Adrenal gland (tissue), 12 donors: ENCODE measurements around the gene ANKRD24. TPM values are rescaled to one million over a fixed set of nuclear protein-coding genes. Genes with fewer than 3 reads are reported as not detected.
"Not testable (repeated sequence)": the region's sequence is repeated elsewhere in the genome, so short reads cannot be mapped to it uniquely, and the experiment has no call there.

Experiments
- DNase-seq, 7 donors: peaks; one replicate each; pipeline ENCODE4 v3.0.0-alpha.2; 2019 to 2020
- H3K27ac ChIP-seq, 5 donors: fragments of 200-600 bp; sonication (generic) in 4 of 5; 1 replicate in 3 of 5; 2 replicates in 2 of 5; pipeline versions ENCODE4 v1.5.1 to v1.8.0; 2016 to 2020; ENCODE audit warnings: mild to moderate bottlenecking in 1 of 5
- H3K27me3 ChIP-seq: fragments of 200-600 bp; 2 replicates; pipeline ENCODE4 v1.8.0; 2021
- H3K36me3 ChIP-seq, 2 donors: fragments of 200-600 bp; replicated peaks in 1 of 2; 1 replicate in 1 of 2; 2 replicates in 1 of 2; pipeline versions ENCODE4 v1.5.1 to v1.8.0; 2018 to 2022
- H3K4me1 ChIP-seq, 2 donors: fragments of 200-600 bp; replicated peaks in 1 of 2; 1 replicate in 1 of 2; 2 replicates in 1 of 2; pipeline versions ENCODE4 v1.5.1 to v1.8.0; 2018 to 2021
- H3K4me3 ChIP-seq, 4 donors: fragments of 200-600 bp; sonication (generic) in 3 of 4; one replicate each; pipeline ENCODE4 v1.5.1; 2016 to 2018
- H3K9me3 ChIP-seq, 3 donors: fragments of 200-600 bp; sonication (generic) in 1 of 3; replicated peaks in 1 of 3; 1 replicate in 2 of 3; 2 replicates in 1 of 3; pipeline versions ENCODE4 v1.5.1 to v1.8.0; 2016 to 2021
- POLR2A ChIP-seq, 2 donors: fragments of 450-650 bp; IDR thresholded peaks; one replicate each; pipeline ENCODE4 v1.6.1; 2017; ENCODE audit warnings: antibody characterized with exemption in 2 of 2, mild to moderate bottlenecking in 2 of 2, moderate library complexity in 1 of 2
- WGBS, 4 donors: extraction: QIAGEN DNeasy Blood & Tissue Kit in 2 of 4; methylation state at CpG; one replicate each; pipeline versions ENCODE4 v1.1.5 to v1.1.7; 2013 to 2017; 5-methylcytosine and 5-hydroxymethylcytosine counted together
- intact Hi-C, 2 donors: fragments of 100-400 bp; cut with DNase I; formaldehyde crosslinking; loops; one replicate each; pipeline versions ENCODE4 v1.14.1 to v1.15.0; 2022 to 2023
- polyA plus RNA-seq, 3 donors: library from polyadenylated mRNA; stranded (reverse); fragments of 200-250 nt in 2 of 3; fragments of 350-450 nt in 1 of 3; fragmentation: Illumina TruSeq in 1 of 3; extraction: RNeasy Lipid Tissue Mini Kit (QIAGEN cat#74804) in 1 of 3; gene quantifications; one replicate each; pipeline ENCODE4 v1.2.3, GENCODE V29; 2013 to 2014
- total RNA-seq, 9 donors: library from RNA; depleted of rRNA in 4 of 9; stranded (reverse); fragments of >200 nt in 4 of 9; fragments of 120-200 nt in 1 of 9; fragmentation: NEBNext Ultra II Directional in 1 of 9; extraction: Animal tissue kit (Norgen Biotek cat#: 25700) in 1 of 9; gene quantifications; one replicate each; pipeline versions ENCODE4 v1.1.0 to v1.2.4, GENCODE V29; 2013 to 2023
- TF ChIP-seq, protein P1 (sequence below), 6 experiments: fragments of 450-650 bp in 4 of 6; fragments of 200-600 bp in 2 of 6; sonication (generic) in 1 of 6; IDR thresholded peaks; 1 replicate in 5 of 6; 2 replicates in 1 of 6; pipeline versions ENCODE4 v1.5.1 to v1.8.0; 2016 to 2021; ENCODE audit warnings: antibody characterized with exemption in 6 of 6, mild to moderate bottlenecking in 2 of 6, moderate library complexity in 1 of 6
- donor health status: healthy with polysubstance abuse.
- donor health status: Bipolar disorder and iron deficiency.
- donor health status: DM: yes; HTN: yes; CAD: no.
- donor health status: DM: no; HTN: no; CAD: no.
- donor health status: DM: no; HTN: no; CAD: no.
- donor health status: DM: yes; HTN: yes; CAD: no.

Gene ANKRD24
- total and polyA plus RNA-seq, 12 donors: 1.1 to 17.2 (median 3.2) TPM

- Histone ChIP-seq H3K9me3 (no peaks in the 10 kb centered on the region), H3K36me3 (no peaks in the 10 kb centered on the region), H3K4me3 (no peak overlapping the region), H3K4me1 (no peaks in the 10 kb centered on the region), H3K27me3 (peaks cover 6% of the 10 kb centered on the region), H3K27ac (no peak overlapping the region)
- 67 to 73% (median 72%) methylated on average over 5 of the region's 5 CpGs for WGBS, 4 donors
- TF ChIP-seq POLR2A (IDR thresholded peaks at IDR 0.05): no peak
- TF ChIP-seq, protein P1, sequence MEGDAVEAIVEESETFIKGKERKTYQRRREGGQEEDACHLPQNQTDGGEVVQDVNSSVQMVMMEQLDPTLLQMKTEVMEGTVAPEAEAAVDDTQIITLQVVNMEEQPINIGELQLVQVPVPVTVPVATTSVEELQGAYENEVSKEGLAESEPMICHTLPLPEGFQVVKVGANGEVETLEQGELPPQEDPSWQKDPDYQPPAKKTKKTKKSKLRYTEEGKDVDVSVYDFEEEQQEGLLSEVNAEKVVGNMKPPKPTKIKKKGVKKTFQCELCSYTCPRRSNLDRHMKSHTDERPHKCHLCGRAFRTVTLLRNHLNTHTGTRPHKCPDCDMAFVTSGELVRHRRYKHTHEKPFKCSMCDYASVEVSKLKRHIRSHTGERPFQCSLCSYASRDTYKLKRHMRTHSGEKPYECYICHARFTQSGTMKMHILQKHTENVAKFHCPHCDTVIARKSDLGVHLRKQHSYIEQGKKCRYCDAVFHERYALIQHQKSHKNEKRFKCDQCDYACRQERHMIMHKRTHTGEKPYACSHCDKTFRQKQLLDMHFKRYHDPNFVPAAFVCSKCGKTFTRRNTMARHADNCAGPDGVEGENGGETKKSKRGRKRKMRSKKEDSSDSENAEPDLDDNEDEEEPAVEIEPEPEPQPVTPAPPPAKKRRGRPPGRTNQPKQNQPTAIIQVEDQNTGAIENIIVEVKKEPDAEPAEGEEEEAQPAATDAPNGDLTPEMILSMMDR (IDR thresholded peaks at IDR 0.05): no peak
- intact Hi-C loops: loop anchor here in 1 of 2 donors (5.0 kb wide), 1 partner anchor 37 kb away; the partner anchor contains the start of gene CREB3L3
- no peak for DNase-seq
Observed at GRCh38 chr19:4189641-4190040, 7.2 kb downstream of the ANKRD24 start.

- not testable (repeated sequence) for H3K27ac ChIP-seq, H3K36me3 ChIP-seq
- 88 to 93% (median 92%) methylated on average over 3 of the region's 3 CpGs for WGBS, 4 donors
Observed at GRCh38 chr19:4192537-4192936, 10.0 kb downstream of the ANKRD24 start.

DNA sequence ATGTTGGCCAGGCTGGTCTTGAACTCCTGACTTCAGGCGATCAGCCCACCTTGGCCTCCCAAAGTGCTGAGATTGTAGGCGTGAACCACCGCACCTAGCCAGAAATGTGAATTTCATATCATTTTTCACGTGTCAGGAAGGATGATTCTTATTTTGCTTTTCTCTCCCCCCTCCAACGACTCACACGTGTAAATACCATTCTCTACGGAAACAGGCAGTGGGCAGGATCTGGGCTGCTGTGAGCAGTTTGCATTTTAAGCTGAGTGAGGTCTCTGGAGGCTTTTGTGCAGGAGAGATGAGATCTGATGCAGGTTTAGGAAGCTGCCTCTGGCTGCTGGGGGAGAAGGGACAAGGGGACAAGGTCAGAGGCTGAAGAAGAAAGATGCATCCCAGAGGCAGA, 11.9 kb downstream of the ANKRD24 start:
- H3K27me3 ChIP-seq: peaks cover 44% of the 10 kb centered on the region
- intact Hi-C loops: no loop called here
- 52 to 59% (median 54%) methylated on average over 7 of the region's 7 CpGs for WGBS, 4 donors
- H3K27ac ChIP-seq: no peak overlapping the region
- TF ChIP-seq, protein P1 (IDR thresholded peaks at IDR 0.05): no peak
- no peak for DNase-seq
- no peaks in the 10 kb centered on the region for H3K4me1 ChIP-seq
- no peak overlapping the region for H3K4me3 ChIP-seq
- H3K9me3 ChIP-seq: no peaks in the 10 kb centered on the region
- H3K36me3 ChIP-seq: no peaks in the 10 kb centered on the region

More at GRCh38 chr19:4192537-4192936, 10.0 kb downstream of the ANKRD24 start:
- H3K9me3 ChIP-seq, intact Hi-C loops, H3K4me3 ChIP-seq, DNase-seq, H3K4me1 ChIP-seq: not testable (repeated sequence)
- peaks cover 33% of the 10 kb centered on the region for H3K27me3 ChIP-seq

DNA sequence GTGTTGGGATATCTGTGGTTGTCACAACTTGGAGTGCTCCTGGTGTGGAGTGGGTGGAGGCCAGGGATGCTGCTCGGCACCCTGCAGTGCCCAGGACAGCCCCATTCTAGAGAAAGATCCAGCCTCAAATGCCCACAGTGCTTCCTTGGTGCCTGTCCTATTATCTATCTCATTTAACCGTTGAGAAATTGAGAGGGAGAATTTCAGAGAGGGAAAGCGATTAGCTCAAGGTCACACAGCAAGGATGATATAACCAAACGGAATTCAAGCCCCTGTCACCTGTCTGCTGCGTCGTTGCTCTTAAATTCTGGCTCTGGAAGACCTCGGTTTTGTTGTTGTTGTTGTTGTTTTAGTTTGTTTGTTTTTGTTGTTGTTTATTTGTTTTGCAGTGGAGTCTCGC, 13.5 kb downstream of the ANKRD24 start:
- WGBS, 4 donors: 71 to 73% (median 72%) methylated on average over 8 of the region's 8 CpGs
- intact Hi-C loops: no loop called here
- H3K4me3 ChIP-seq: no peak overlapping the region
- no peak for DNase-seq
- no peak overlapping the region for H3K27ac ChIP-seq
- H3K36me3 ChIP-seq: no peaks in the 10 kb centered on the region
- no peak for TF ChIP-seq POLR2A (IDR thresholded peaks at IDR 0.05)
- TF ChIP-seq, protein P1 (IDR thresholded peaks at IDR 0.05): no peak
- H3K4me1 ChIP-seq: no peaks in the 10 kb centered on the region
- no peaks in the 10 kb centered on the region for H3K9me3 ChIP-seq
- H3K27me3 ChIP-seq: peaks cover 47% of the 10 kb centered on the region

DNA sequence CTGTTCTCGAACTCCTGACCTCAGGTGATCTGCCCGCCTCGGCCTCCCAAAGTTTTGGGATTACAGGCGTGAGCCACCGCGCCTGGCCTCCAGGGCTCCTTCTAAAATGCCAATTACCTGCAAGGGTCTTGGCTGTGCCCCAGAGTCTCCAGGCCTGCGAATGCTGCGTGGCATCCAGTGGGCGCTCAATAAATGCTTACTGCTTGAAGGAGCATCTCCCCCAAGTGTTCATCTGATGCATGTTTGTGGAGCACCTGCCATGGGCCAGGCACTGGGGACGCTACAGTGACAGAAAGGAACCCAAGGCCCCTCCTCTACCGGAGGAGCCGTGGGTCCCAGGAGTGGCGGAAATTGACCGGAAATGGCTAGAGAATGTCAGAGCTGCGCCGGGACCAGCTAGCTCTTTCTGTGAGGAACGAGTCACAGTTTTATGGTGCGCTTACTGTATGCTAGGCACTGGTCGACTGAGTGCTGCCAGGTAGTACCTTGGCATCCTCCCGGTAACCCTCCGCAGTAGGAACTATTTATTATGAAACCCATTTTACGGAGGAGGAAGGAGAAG, 14.2 kb downstream of the ANKRD24 start:
- intact Hi-C loops: no loop called here
- Histone ChIP-seq H3K4me1 (no peaks in the 10 kb centered on the region), H3K9me3 (no peaks in the 10 kb centered on the region), H3K4me3 (no peak overlapping the region), H3K27me3 (peaks cover 47% of the 10 kb centered on the region), H3K36me3 (no peaks in the 10 kb centered on the region), H3K27ac (no peak overlapping the region)
- no peak for DNase-seq
- 84 to 89% (median 89%) methylated on average over 15 to 22 of the region's 22 CpGs for WGBS, 4 donors
- no peak for TF ChIP-seq POLR2A (IDR thresholded peaks at IDR 0.05)
- TF ChIP-seq, protein P1 (IDR thresholded peaks at IDR 0.05): no peak
